ENCODE measurements around the gene ITK.

Gene ITK

GRCh38 chr5:157186309-157187045, 5.8 kb downstream of the ITK start:
- Histone ChIP-seq H3K9me2 (replicated peaks; ENCODE audit: low read depth, low read length) (no peaks in the 10 kb centered on the region), H3K79me2 (ENCODE audit: insufficient read depth, low read length) (peaks cover 99% of the 10 kb centered on the region), H3K9me3 (ENCODE audit: insufficient read depth, low read depth, low read length) (no peaks in the 10 kb centered on the region), H2AFZ (ENCODE audit: low read length) (no peak overlapping the region), H3K9ac (ENCODE audit: low read depth, low read length, poor library complexity, severe bottlenecking) (no peak overlapping the region), H3K4me3 (ENCODE audit: low read length, poor library complexity, severe bottlenecking) (peak overlapping the region; percentile 78), H3K27me3 (ENCODE audit: insufficient read depth, low read length, poor library complexity, severe bottlenecking) (no peaks in the 10 kb centered on the region), H3K36me3 (ENCODE audit: insufficient read depth, low read length) (peaks cover 5% of the 10 kb centered on the region; the same call in 1 of the 2 replicates), H3K4me2 (ENCODE audit: low read depth, low read length, poor library complexity, severe bottlenecking) (peak overlapping the region; percentile 96), H3F3A (ENCODE audit: low read depth) (no peaks in the 10 kb centered on the region), H3K4me1 (ENCODE audit: insufficient read depth, low read length, poor library complexity, severe bottlenecking) (peaks cover 49% of the 10 kb centered on the region), H4K20me1 (ENCODE audit: insufficient read depth, low read length, poor library complexity, severe bottlenecking) (peaks cover 62% of the 10 kb centered on the region)
- TF ChIP-seq CTCF (conservative IDR thresholded peaks at IDR 0.05; ENCODE audit: low read length) (no peak), EZH2phosphoT487 (IDR thresholded peaks at IDR 0.05; ENCODE audit: borderline replicate concordance) (no peak)

GRCh38 chr5:157187046-157187754, 6.6 kb downstream of the ITK start:
- Histone ChIP-seq H3K9me2 (replicated peaks; ENCODE audit: low read depth, low read length) (no peaks in the 10 kb centered on the region), H3K4me1 (ENCODE audit: insufficient read depth, low read length, poor library complexity, severe bottlenecking) (peaks cover 54% of the 10 kb centered on the region), H3K4me2 (ENCODE audit: low read depth, low read length, poor library complexity, severe bottlenecking) (peak overlapping the region; percentile 96), H3K79me2 (ENCODE audit: insufficient read depth, low read length) (peaks cover 99% of the 10 kb centered on the region), H4K20me1 (ENCODE audit: insufficient read depth, low read length, poor library complexity, severe bottlenecking) (peaks cover 69% of the 10 kb centered on the region), H3F3A (ENCODE audit: low read depth) (no peaks in the 10 kb centered on the region), H3K4me3 (ENCODE audit: low read length, poor library complexity, severe bottlenecking) (peak overlapping the region; percentile 78), H2AFZ (ENCODE audit: low read length) (no peak overlapping the region), H3K9ac (ENCODE audit: low read depth, low read length, poor library complexity, severe bottlenecking) (peak overlapping the region; percentile 27), H3K36me3 (ENCODE audit: insufficient read depth, low read length) (peaks cover 5% of the 10 kb centered on the region; the same call in 1 of the 2 replicates), H3K9me3 (ENCODE audit: insufficient read depth, low read depth, low read length) (no peaks in the 10 kb centered on the region), H3K27me3 (ENCODE audit: insufficient read depth, low read length, poor library complexity, severe bottlenecking) (no peaks in the 10 kb centered on the region)
- TF ChIP-seq EZH2phosphoT487 (IDR thresholded peaks at IDR 0.05; ENCODE audit: borderline replicate concordance) (no peak), CTCF (conservative IDR thresholded peaks at IDR 0.05; ENCODE audit: low read length) (no peak)

- Histone ChIP-seq H3K36me3 (ENCODE audit: insufficient read depth, low read length) (peaks cover 5% of the 10 kb centered on the region; the same call in 1 of the 2 replicates), H3K4me3 (ENCODE audit: low read length, poor library complexity, severe bottlenecking) (peak overlapping the region; percentile 78), H4K20me1 (ENCODE audit: insufficient read depth, low read length, poor library complexity, severe bottlenecking) (peaks cover 76% of the 10 kb centered on the region), H3K4me2 (ENCODE audit: low read depth, low read length, poor library complexity, severe bottlenecking) (peak overlapping the region; percentile 96), H3F3A (ENCODE audit: low read depth) (no peaks in the 10 kb centered on the region), H2AFZ (ENCODE audit: low read length) (no peak overlapping the region), H3K9me2 (replicated peaks; ENCODE audit: low read depth, low read length) (no peaks in the 10 kb centered on the region), H3K4me1 (ENCODE audit: insufficient read depth, low read length, poor library complexity, severe bottlenecking) (peaks cover 59% of the 10 kb centered on the region), H3K27me3 (ENCODE audit: insufficient read depth, low read length, poor library complexity, severe bottlenecking) (no peaks in the 10 kb centered on the region), H3K9ac (ENCODE audit: low read depth, low read length, poor library complexity, severe bottlenecking) (peak overlapping the region; percentile 50), H3K79me2 (ENCODE audit: insufficient read depth, low read length) (peaks cover 99% of the 10 kb centered on the region), H3K9me3 (ENCODE audit: insufficient read depth, low read depth, low read length) (no peaks in the 10 kb centered on the region)
- TF ChIP-seq EZH2phosphoT487 (IDR thresholded peaks at IDR 0.05; ENCODE audit: borderline replicate concordance) = no peak
- TF ChIP-seq CTCF (conservative IDR thresholded peaks at IDR 0.05; ENCODE audit: low read length) = no peak
Measured at GRCh38 chr5:157188270-157188669, 7.6 kb downstream of the ITK start.

Measured in Loucy (cell line).